NCI-H2107 treated with DMSO at 0.1 percent for 48 hours (cell line): ENCODE results near the gene ZNF440.

Source experiments
- DNase-seq: peaks from one replicate; lab custom pipeline; 2025; ENCODE audit not compliant: unreplicated experiment; lab: John Stamatoyannopoulos, UW

The ZNF440 gene

DNA sequence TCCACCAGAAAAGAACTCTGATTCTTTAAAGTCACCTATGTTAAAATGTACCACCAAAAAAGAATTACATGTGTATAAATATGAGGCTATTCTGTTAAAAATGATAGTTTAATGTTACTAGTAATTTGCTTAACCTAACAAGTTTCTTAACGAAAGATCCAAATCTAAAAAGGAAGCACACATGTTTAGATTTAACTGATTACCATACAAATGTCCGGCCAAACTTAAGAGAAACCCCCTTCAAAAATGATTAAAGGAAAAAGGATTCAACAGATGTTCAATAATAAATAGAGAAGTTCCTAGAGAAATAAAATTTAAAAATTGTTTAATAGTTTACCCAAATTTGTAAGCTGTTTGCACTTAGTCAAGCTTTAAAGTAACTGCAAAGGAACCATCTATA is 68.5 kb downstream of the ZNF440 start:
- no peak for DNase-seq
